Astrocyte of the cerebellum (primary cell): ENCODE measurements around the gene CUBN.

Experiments used
- DNase-seq: peaks from one replicate; pipeline ENCODE4 v3.0.0-alpha.2; 2011; ENCODE audit warnings: low read depth
- H3K4me3 ChIP-seq: 2 replicates; pipeline ENCODE4 v1.5.1; 2011; ENCODE audit warnings: mild to moderate bottlenecking, low read depth, low read length, moderate library complexity
- CTCF ChIP-seq: IDR thresholded peaks from 2 replicates; pipeline ENCODE4 v1.5.1; 2012; ENCODE audit warnings: low read length, low read depth, moderate library complexity, mild to moderate bottlenecking; ENCODE audit errors: missing control alignments
- in situ Hi-C: cut with HindIII; loops from 2 replicates; pipeline ENCODE4 v1.10.0; 2017; ENCODE audit warnings: low sequenced_read_pairs

The CUBN gene

GRCh38 chr10:17101257-17101909 lies 28.2 kb downstream of the CUBN start:
- TF ChIP-seq CTCF, result no peak
- in situ Hi-C loops, result no loop called here
- DNase-seq, result no peak
- no peak overlapping the region for H3K4me3 ChIP-seq

GRCh38 chr10:17100586-17100985 lies 29.0 kb downstream of the CUBN start:
- H3K4me3 ChIP-seq, result no peak overlapping the region
- no peak for DNase-seq
- in situ Hi-C loops, result no loop called here
- TF ChIP-seq CTCF, result no peak

GRCh38 chr10:17098012-17098411 lies 31.6 kb downstream of the CUBN start:
- DNase-seq, result no peak
- H3K4me3 ChIP-seq, result no peak overlapping the region
- in situ Hi-C loops, result no loop called here
- TF ChIP-seq CTCF, result no peak

- no peak for DNase-seq
- in situ Hi-C loops, result no loop called here
- no peak for TF ChIP-seq CTCF
- H3K4me3 ChIP-seq, result no peak overlapping the region
Measured at GRCh38 chr10:17094844-17095243, 34.8 kb downstream of the CUBN start.

GRCh38 chr10:17092986-17093803 lies 36.4 kb downstream of the CUBN start:
- in situ Hi-C loops, result no loop called here
- H3K4me3 ChIP-seq, result no peak overlapping the region
- TF ChIP-seq CTCF, result no peak
- DNase-seq, result no peak

- H3K4me3 ChIP-seq, result no peak overlapping the region
- no peak for DNase-seq
- in situ Hi-C loops, result no loop called here
- TF ChIP-seq CTCF, result no peak
Measured at GRCh38 chr10:17092216-17092944, 37.2 kb downstream of the CUBN start.
